Stimulated activated naive CD8-positive, alpha-beta T cell treated with anti-CD3 and anti-CD28 coated beads, Interleukin-15, Interleukin-2, amounts not matched to agents 100 ng/mL and 50 ng/mL, for 24 hours (primary cell): ENCODE data around the gene MN1.
"Not testable (repeated sequence)": the region's sequence is repeated elsewhere in the genome, so short reads cannot be mapped to it uniquely, and the experiment has no call there.

Source experiments
- H3K27ac Mint-ChIP-seq: one replicate; pipeline ENCODE4 v1.8.0; 2021; ENCODE audit warnings: mild to moderate bottlenecking, mixed read lengths
- H3K27me3 Mint-ChIP-seq: one replicate; pipeline ENCODE4 v1.8.0; 2021; ENCODE audit warnings: mixed read lengths
- H3K36me3 Mint-ChIP-seq: one replicate; pipeline ENCODE4 v1.8.0; 2021; ENCODE audit warnings: low read depth, mixed read lengths
- H3K4me1 Mint-ChIP-seq: one replicate; pipeline ENCODE4 v1.8.0; 2021; ENCODE audit warnings: low read depth, mixed read lengths
- H3K4me3 Mint-ChIP-seq: one replicate; pipeline ENCODE4 v1.8.0; 2021; ENCODE audit warnings: mild to moderate bottlenecking, mixed read lengths
- H3K9me3 Mint-ChIP-seq: one replicate; pipeline ENCODE4 v1.8.0; 2021; ENCODE audit warnings: mixed read lengths

The MN1 gene

GRCh38 chr22:27752141-27752540 lies 49.4 kb downstream of the MN1 start:
- H3K27me3 Mint-ChIP-seq = peaks cover 14% of the 10 kb centered on the region
- H3K9me3 Mint-ChIP-seq = no peaks in the 10 kb centered on the region
- H3K36me3 Mint-ChIP-seq = no peaks in the 10 kb centered on the region
- H3K27ac Mint-ChIP-seq = no peak overlapping the region
- H3K4me3 Mint-ChIP-seq = no peak overlapping the region
- peaks cover 13% of the 10 kb centered on the region for H3K4me1 Mint-ChIP-seq

GRCh38 chr22:27751277-27752070 lies 50.1 kb downstream of the MN1 start:
- Mint-ChIP-seq H3K4me1 (peaks cover 13% of the 10 kb centered on the region), H3K27me3 (peaks cover 14% of the 10 kb centered on the region), H3K4me3 (no peak overlapping the region), H3K9me3 (no peaks in the 10 kb centered on the region), H3K36me3 (no peaks in the 10 kb centered on the region), H3K27ac (no peak overlapping the region)

- H3K9me3 Mint-ChIP-seq = no peaks in the 10 kb centered on the region
- H3K4me3 Mint-ChIP-seq = no peak overlapping the region
- H3K4me1 Mint-ChIP-seq = peaks cover 13% of the 10 kb centered on the region
- H3K27me3 Mint-ChIP-seq = peaks cover 14% of the 10 kb centered on the region
- H3K27ac Mint-ChIP-seq = no peak overlapping the region
- H3K36me3 Mint-ChIP-seq = no peaks in the 10 kb centered on the region
Observed at GRCh38 chr22:27750584-27751265, 50.8 kb downstream of the MN1 start.

- Mint-ChIP-seq H3K36me3 (no peaks in the 10 kb centered on the region), H3K27ac (no peak overlapping the region), H3K4me1 (peaks cover 13% of the 10 kb centered on the region), H3K4me3 (no peak overlapping the region), H3K9me3 (no peaks in the 10 kb centered on the region), H3K27me3 (peaks cover 14% of the 10 kb centered on the region)
Observed at GRCh38 chr22:27749597-27750225, 51.8 kb downstream of the MN1 start.

GRCh38 chr22:27748751-27749191 lies 52.8 kb downstream of the MN1 start:
- no peak overlapping the region for H3K4me3 Mint-ChIP-seq
- H3K4me1 Mint-ChIP-seq = peaks cover 13% of the 10 kb centered on the region
- peaks cover 14% of the 10 kb centered on the region for H3K27me3 Mint-ChIP-seq
- H3K36me3 Mint-ChIP-seq = no peaks in the 10 kb centered on the region
- no peaks in the 10 kb centered on the region for H3K9me3 Mint-ChIP-seq
- H3K27ac Mint-ChIP-seq = no peak overlapping the region

GRCh38 chr22:27748349-27748748 lies 53.2 kb downstream of the MN1 start:
- Mint-ChIP-seq H3K27me3 (peaks cover 14% of the 10 kb centered on the region), H3K9me3 (no peaks in the 10 kb centered on the region), H3K4me1 (peaks cover 13% of the 10 kb centered on the region), H3K4me3 (no peak overlapping the region), H3K36me3 (no peaks in the 10 kb centered on the region), H3K27ac (no peak overlapping the region)

GRCh38 chr22:27747396-27748221 lies 53.9 kb downstream of the MN1 start:
- Mint-ChIP-seq H3K4me3 (no peak overlapping the region), H3K4me1 (peaks cover 13% of the 10 kb centered on the region), H3K36me3 (no peaks in the 10 kb centered on the region), H3K9me3 (no peaks in the 10 kb centered on the region), H3K27me3 (peaks cover 14% of the 10 kb centered on the region), H3K27ac (no peak overlapping the region)

GRCh38 chr22:27746918-27747317 lies 54.6 kb downstream of the MN1 start:
- Mint-ChIP-seq H3K9me3 (no peaks in the 10 kb centered on the region), H3K27me3 (peaks cover 14% of the 10 kb centered on the region), H3K4me1 (peaks cover 13% of the 10 kb centered on the region), H3K4me3 (no peak overlapping the region), H3K36me3 (no peaks in the 10 kb centered on the region), H3K27ac (no peak overlapping the region)

- no peak overlapping the region for H3K27ac Mint-ChIP-seq
- H3K4me3 Mint-ChIP-seq = no peak overlapping the region
- peaks cover 13% of the 10 kb centered on the region for H3K4me1 Mint-ChIP-seq
- H3K27me3 Mint-ChIP-seq = peaks cover 14% of the 10 kb centered on the region
- no peaks in the 10 kb centered on the region for H3K9me3 Mint-ChIP-seq
- no peaks in the 10 kb centered on the region for H3K36me3 Mint-ChIP-seq
Observed at GRCh38 chr22:27745809-27746208, 55.7 kb downstream of the MN1 start.

GRCh38 chr22:27745154-27745553 lies 56.4 kb downstream of the MN1 start:
- Mint-ChIP-seq H3K9me3 (no peaks in the 10 kb centered on the region), H3K36me3 (no peaks in the 10 kb centered on the region), H3K4me3 (no peak overlapping the region), H3K27ac (no peak overlapping the region), H3K27me3 (peaks cover 11% of the 10 kb centered on the region), H3K4me1 (peaks cover 13% of the 10 kb centered on the region)

GRCh38 chr22:27744078-27744477 lies 57.5 kb downstream of the MN1 start:
- not testable (repeated sequence) for H3K4me1 Mint-ChIP-seq, H3K27me3 Mint-ChIP-seq, H3K4me3 Mint-ChIP-seq, H3K9me3 Mint-ChIP-seq, H3K36me3 Mint-ChIP-seq, H3K27ac Mint-ChIP-seq

- H3K27me3 Mint-ChIP-seq = peaks cover 4% of the 10 kb centered on the region
- H3K4me3 Mint-ChIP-seq = no peak overlapping the region
- H3K4me1 Mint-ChIP-seq = no peaks in the 10 kb centered on the region
- peaks cover 5% of the 10 kb centered on the region for H3K9me3 Mint-ChIP-seq
- H3K36me3 Mint-ChIP-seq = no peaks in the 10 kb centered on the region
- H3K27ac Mint-ChIP-seq = no peak overlapping the region
Observed at GRCh38 chr22:27740202-27740748, 61.3 kb downstream of the MN1 start.

GRCh38 chr22:27737521-27737920 lies 64.0 kb downstream of the MN1 start:
- Mint-ChIP-seq H3K27ac (no peak overlapping the region), H3K4me3 (no peak overlapping the region), H3K4me1 (no peaks in the 10 kb centered on the region), H3K27me3 (peaks cover 4% of the 10 kb centered on the region), H3K36me3 (no peaks in the 10 kb centered on the region), H3K9me3 (peaks cover 5% of the 10 kb centered on the region)

GRCh38 chr22:27734066-27734465 lies 67.5 kb downstream of the MN1 start:
- Mint-ChIP-seq H3K36me3 (no peaks in the 10 kb centered on the region), H3K27me3 (peaks cover 7% of the 10 kb centered on the region), H3K27ac (no peak overlapping the region)

More at GRCh38 chr22:27734066-27734465, 67.5 kb downstream of the MN1 start:
- Mint-ChIP-seq H3K4me3 (no peak overlapping the region), H3K4me1 (no peaks in the 10 kb centered on the region), H3K9me3 (peaks cover 5% of the 10 kb centered on the region)
